ENCODE results near the gene LMOD1.
"Not testable (repeated sequence)": the region's sequence is repeated elsewhere in the genome, so short reads cannot be mapped to it uniquely, and the experiment has no call there.

The LMOD1 gene

GRCh38 chr1:201964261-201964660 lies 17.9 kb upstream of the LMOD1 start:
- peaks cover 95% of the 10 kb centered on the region for H3K36me3 Mint-ChIP-seq (ENCODE audit: low read depth)
- no peak overlapping the region for H3K4me3 Mint-ChIP-seq
- no peaks in the 10 kb centered on the region for H3K9me3 Mint-ChIP-seq
- no peaks in the 10 kb centered on the region for H3K27me3 Mint-ChIP-seq
- intact Hi-C loops (cut with micrococcal nuclease), result no loop called here
- H3K27ac Mint-ChIP-seq, result no peak overlapping the region
- no peaks in the 10 kb centered on the region for H3K4me1 Mint-ChIP-seq (ENCODE audit: low read depth)

GRCh38 chr1:201962382-201962781 lies 16.0 kb upstream of the LMOD1 start:
- H3K27me3 Mint-ChIP-seq; intact Hi-C loops (cut with micrococcal nuclease); H3K27ac Mint-ChIP-seq; H3K4me3 Mint-ChIP-seq; H3K9me3 Mint-ChIP-seq; H3K4me1 Mint-ChIP-seq (ENCODE audit: low read depth): not testable (repeated sequence)
- H3K36me3 Mint-ChIP-seq (ENCODE audit: low read depth), result peaks cover 95% of the 10 kb centered on the region

DNA sequence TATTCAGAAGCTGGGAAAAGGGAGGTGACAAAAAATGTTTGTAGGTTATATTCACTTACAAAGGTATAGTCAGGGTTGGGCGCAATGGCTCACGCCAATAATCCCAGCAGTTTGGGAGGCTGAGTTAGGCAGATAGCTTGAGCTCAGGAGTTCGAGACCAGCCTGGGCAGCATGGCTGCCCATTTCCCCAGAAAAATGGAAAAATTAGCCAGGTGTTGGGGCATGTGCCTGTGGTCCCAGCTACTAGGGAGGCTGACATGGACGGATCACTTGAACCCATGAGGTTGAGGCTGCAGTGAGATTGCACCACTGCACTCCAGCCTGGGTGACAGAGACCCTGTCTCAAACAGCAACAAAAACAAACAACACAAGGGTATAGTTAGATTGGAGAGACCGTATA lies 12.0 kb upstream of the LMOD1 start:
- H3K36me3 Mint-ChIP-seq (ENCODE audit: low read depth), result peaks cover 73% of the 10 kb centered on the region
- H3K27me3 Mint-ChIP-seq, result no peaks in the 10 kb centered on the region
- peaks cover 12% of the 10 kb centered on the region for H3K4me1 Mint-ChIP-seq (ENCODE audit: low read depth)
- no peak overlapping the region for H3K4me3 Mint-ChIP-seq
- H3K27ac Mint-ChIP-seq, result no peak overlapping the region
- intact Hi-C loops (cut with micrococcal nuclease), result no loop called here
- H3K9me3 Mint-ChIP-seq, result no peaks in the 10 kb centered on the region

DNA sequence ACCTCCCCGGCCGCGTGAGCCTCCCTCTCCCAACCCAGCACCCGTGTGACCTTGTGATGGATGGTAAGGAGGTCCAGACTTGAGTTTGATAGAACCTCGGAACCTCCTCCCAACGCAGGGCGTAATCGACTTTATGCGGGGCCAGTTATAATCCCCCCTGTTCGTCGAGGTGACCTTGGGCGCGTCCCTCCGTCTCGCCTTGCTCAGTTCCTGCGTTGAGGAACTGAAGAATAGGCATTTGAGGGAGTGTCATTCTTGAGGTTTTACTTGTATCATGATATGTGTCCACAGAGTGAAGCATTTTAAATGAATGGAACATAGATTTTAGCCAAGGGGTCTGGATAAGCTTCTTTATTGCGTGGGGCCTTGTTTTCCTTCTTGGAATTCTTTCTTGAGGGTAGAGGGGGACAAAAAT lies 9.4 kb upstream of the LMOD1 start:
- intact Hi-C loops (cut with micrococcal nuclease), result loop anchor here (1.0 kb wide), 1 partner anchor 73 kb away; no protein-coding TSS in a partner anchor
- Mint-ChIP-seq H3K27ac (peak overlapping the region; percentile 100), H3K4me3 (peak overlapping the region; percentile 93), H3K36me3 (ENCODE audit: low read depth) (peaks cover 47% of the 10 kb centered on the region), H3K9me3 (no peaks in the 10 kb centered on the region), H3K27me3 (no peaks in the 10 kb centered on the region), H3K4me1 (ENCODE audit: low read depth) (peaks cover 12% of the 10 kb centered on the region)

- intact Hi-C loops (cut with micrococcal nuclease), result loop anchor here (1.0 kb wide), 1 partner anchor 73 kb away; no protein-coding TSS in a partner anchor
- Mint-ChIP-seq H3K4me1 (ENCODE audit: low read depth) (peaks cover 12% of the 10 kb centered on the region), H3K27me3 (peaks cover under 1% of the 10 kb centered on the region), H3K4me3 (peak within 1 kb of the TSS; percentile 93), H3K27ac (peak within 1 kb of the TSS; percentile 100), H3K36me3 (ENCODE audit: low read depth) (peaks cover 41% of the 10 kb centered on the region), H3K9me3 (no peaks in the 10 kb centered on the region)
Measured at GRCh38 chr1:201955009-201955728, 8.8 kb upstream of the LMOD1 start, which contains the start of gene TIMM17A. TSS of gene TIMM17A (plus strand) at chr1:201955503. CDS start at chr1:201955527, 24 bp downstream.

- intact Hi-C loops (cut with micrococcal nuclease), result loop anchor here (1.0 kb wide), 1 partner anchor 72 kb away; no protein-coding TSS in a partner anchor
- peak overlapping the region; percentile 100 for H3K27ac Mint-ChIP-seq
- peak overlapping the region; percentile 93 for H3K4me3 Mint-ChIP-seq
- no peaks in the 10 kb centered on the region for H3K9me3 Mint-ChIP-seq
- peaks cover 2% of the 10 kb centered on the region for H3K27me3 Mint-ChIP-seq
- peaks cover 12% of the 10 kb centered on the region for H3K4me1 Mint-ChIP-seq (ENCODE audit: low read depth)
- peaks cover 37% of the 10 kb centered on the region for H3K36me3 Mint-ChIP-seq (ENCODE audit: low read depth)
Measured at GRCh38 chr1:201954263-201955008, 8.1 kb upstream of the LMOD1 start.

DNA sequence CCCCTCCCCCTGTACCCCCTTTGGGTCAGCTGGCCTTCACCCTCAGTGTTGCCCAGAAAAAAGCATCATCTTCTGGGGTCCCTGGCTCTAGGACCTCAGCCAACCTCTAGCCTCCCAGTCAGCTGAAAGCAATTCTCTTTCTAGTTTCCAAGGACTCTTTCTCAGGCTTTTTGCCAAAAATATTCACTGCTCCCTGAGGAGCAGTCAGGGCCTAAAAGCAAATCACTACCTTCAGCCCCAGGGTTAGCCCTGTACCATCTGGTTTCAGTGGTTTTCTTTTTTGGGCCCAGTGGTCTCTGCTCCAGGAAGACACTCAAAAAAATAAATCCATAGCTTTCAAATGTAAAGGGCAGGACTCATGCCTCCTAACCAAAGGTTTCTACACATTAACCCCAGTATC lies 3.1 kb upstream of the LMOD1 start:
- intact Hi-C loops (cut with micrococcal nuclease), result no loop called here
- H3K36me3 Mint-ChIP-seq (ENCODE audit: low read depth), result no peaks in the 10 kb centered on the region

GRCh38 chr1:201947697-201948008 lies 1.3 kb upstream of the LMOD1 start:
- Mint-ChIP-seq H3K27me3 (peaks cover 53% of the 10 kb centered on the region), H3K9me3 (no peaks in the 10 kb centered on the region), H3K4me3 (no peak overlapping the region), H3K27ac (no peak overlapping the region), H3K36me3 (ENCODE audit: low read depth) (no peaks in the 10 kb centered on the region), H3K4me1 (ENCODE audit: low read depth) (peaks cover 17% of the 10 kb centered on the region)
- intact Hi-C loops (cut with micrococcal nuclease), result no loop called here

More for the DNA sequence above, 3.1 kb upstream of the LMOD1 start:
- peaks cover 43% of the 10 kb centered on the region for H3K27me3 Mint-ChIP-seq
- H3K27ac Mint-ChIP-seq, result no peak overlapping the region
- H3K4me3 Mint-ChIP-seq, result no peak overlapping the region
- H3K4me1 Mint-ChIP-seq (ENCODE audit: low read depth), result peaks cover 20% of the 10 kb centered on the region
- no peaks in the 10 kb centered on the region for H3K9me3 Mint-ChIP-seq

DNA sequence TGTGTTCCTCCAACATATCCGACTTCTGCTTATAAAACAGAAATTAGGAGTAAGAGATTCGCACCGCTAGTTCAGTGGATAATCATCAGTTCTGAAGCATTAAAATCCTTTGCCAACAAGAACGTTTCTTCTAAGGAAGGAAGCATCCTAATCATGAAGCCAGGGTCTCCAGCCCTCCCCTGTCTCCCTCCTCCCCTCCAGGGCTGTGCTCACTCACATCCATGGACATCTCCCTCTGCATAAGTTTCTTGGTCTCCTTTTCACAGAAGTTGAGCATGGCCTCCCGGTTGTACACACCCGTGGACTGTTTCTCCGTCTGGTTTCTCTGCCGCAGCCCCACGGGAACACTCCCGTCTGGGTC lies 505 bp downstream of the LMOD1 start:
- H3K4me1 Mint-ChIP-seq (ENCODE audit: low read depth), result peaks cover 17% of the 10 kb centered on the region
- H3K4me3 Mint-ChIP-seq, result no peak overlapping the region
- H3K27me3 Mint-ChIP-seq, result peaks cover 57% of the 10 kb centered on the region
- H3K9me3 Mint-ChIP-seq, result no peaks in the 10 kb centered on the region
- intact Hi-C loops (cut with micrococcal nuclease), result no loop called here
- H3K27ac Mint-ChIP-seq, result no peak overlapping the region
- H3K36me3 Mint-ChIP-seq (ENCODE audit: low read depth), result no peaks in the 10 kb centered on the region

GRCh38 chr1:201945157-201945556 lies 1.2 kb downstream of the LMOD1 start:
- Mint-ChIP-seq H3K4me3 (no peak overlapping the region), H3K27ac (no peak overlapping the region), H3K4me1 (ENCODE audit: low read depth) (peaks cover 17% of the 10 kb centered on the region), H3K36me3 (ENCODE audit: low read depth) (no peaks in the 10 kb centered on the region), H3K27me3 (peaks cover 56% of the 10 kb centered on the region), H3K9me3 (no peaks in the 10 kb centered on the region)
- intact Hi-C loops (cut with micrococcal nuclease), result no loop called here

DNA sequence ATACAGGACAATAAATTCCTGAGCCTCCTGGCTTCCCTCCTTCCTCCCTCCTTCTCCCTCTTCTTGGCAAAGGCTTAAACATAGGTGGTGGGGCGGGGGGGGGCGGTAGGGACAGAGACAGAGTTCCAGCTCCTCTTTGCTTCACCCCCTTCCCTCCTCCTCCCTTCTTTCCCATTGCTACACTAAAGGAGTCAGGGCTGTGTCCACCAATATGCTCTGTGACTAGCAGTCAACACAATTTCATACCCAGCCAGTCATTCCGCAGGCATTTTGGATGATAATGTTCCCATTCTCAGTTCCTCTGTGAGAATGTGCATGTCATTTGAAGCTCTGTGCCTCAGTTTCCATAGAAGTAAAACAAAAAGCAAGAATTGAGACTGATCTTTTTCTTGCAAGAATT lies 1.7 kb downstream of the LMOD1 start:
- Mint-ChIP-seq H3K36me3 (ENCODE audit: low read depth) (no peaks in the 10 kb centered on the region), H3K9me3 (no peaks in the 10 kb centered on the region), H3K27ac (no peak overlapping the region), H3K4me3 (no peak overlapping the region), H3K4me1 (ENCODE audit: low read depth) (peaks cover 17% of the 10 kb centered on the region), H3K27me3 (peaks cover 55% of the 10 kb centered on the region)
- intact Hi-C loops (cut with micrococcal nuclease), result no loop called here

DNA sequence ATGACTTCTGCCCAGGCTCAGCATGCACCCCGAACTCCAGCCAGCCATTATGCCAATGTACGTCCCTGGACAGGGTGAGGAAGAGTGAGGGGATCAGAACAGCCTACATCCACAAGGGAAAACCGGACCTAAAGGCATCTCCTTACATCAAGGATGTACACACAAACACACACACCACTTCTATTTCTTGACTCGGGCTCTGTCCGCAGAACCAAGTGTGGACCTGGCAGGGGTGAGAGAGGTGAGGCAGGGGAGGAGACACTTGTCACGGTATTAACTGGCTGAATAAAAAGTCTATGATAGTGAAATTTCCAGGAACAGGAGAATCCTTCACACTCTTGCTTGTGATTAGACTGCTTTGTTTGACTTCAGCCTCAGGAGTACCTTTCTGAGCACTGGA lies 2.3 kb downstream of the LMOD1 start:
- intact Hi-C loops (cut with micrococcal nuclease), result no loop called here
- H3K27ac Mint-ChIP-seq, result no peak overlapping the region
- H3K9me3 Mint-ChIP-seq, result no peaks in the 10 kb centered on the region
- H3K27me3 Mint-ChIP-seq, result peaks cover 53% of the 10 kb centered on the region
- H3K4me3 Mint-ChIP-seq, result no peak overlapping the region
- no peaks in the 10 kb centered on the region for H3K36me3 Mint-ChIP-seq (ENCODE audit: low read depth)
- peaks cover 17% of the 10 kb centered on the region for H3K4me1 Mint-ChIP-seq (ENCODE audit: low read depth)

DNA sequence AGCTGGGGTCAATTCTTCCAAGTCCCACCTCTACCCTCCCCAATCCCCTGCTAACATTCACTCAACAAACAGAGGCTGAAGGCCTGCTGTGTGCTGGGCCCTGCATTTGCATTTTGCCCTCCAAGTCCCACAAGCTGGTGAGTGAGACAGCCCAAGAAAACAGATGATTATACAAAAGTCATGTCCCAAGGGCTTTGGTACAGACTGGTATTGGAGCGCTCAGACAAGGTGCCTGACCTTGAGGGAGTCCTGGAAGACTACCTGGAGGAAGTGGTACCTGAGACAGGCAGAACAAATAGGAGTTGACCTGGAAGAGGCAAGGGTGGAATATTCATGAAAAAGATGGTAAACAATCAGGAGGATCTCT lies 4.2 kb downstream of the LMOD1 start:
- Mint-ChIP-seq H3K27me3 (peaks cover 40% of the 10 kb centered on the region), H3K9me3 (no peaks in the 10 kb centered on the region), H3K27ac (no peak overlapping the region), H3K4me3 (no peak overlapping the region), H3K4me1 (ENCODE audit: low read depth) (peaks cover 27% of the 10 kb centered on the region), H3K36me3 (ENCODE audit: low read depth) (no peaks in the 10 kb centered on the region)
- intact Hi-C loops (cut with micrococcal nuclease), result no loop called here

- no peaks in the 10 kb centered on the region for H3K36me3 Mint-ChIP-seq (ENCODE audit: low read depth)
- no peak overlapping the region for H3K4me3 Mint-ChIP-seq
- no peaks in the 10 kb centered on the region for H3K9me3 Mint-ChIP-seq
- intact Hi-C loops (cut with micrococcal nuclease), result no loop called here
- H3K27me3 Mint-ChIP-seq, result peaks cover 34% of the 10 kb centered on the region
- peaks cover 23% of the 10 kb centered on the region for H3K4me1 Mint-ChIP-seq (ENCODE audit: low read depth)
- H3K27ac Mint-ChIP-seq, result no peak overlapping the region
Measured at GRCh38 chr1:201941420-201942128, 4.8 kb downstream of the LMOD1 start.

Data from dendritic cell treated with granulocyte-macrophage colony-stimulating factor and Interleukin-4, amounts not matched to agents 40 ng/mL and 50 ng/mL, for 4 days (primary cell).